CD4-positive, alpha-beta T cell treated with Interleukin-2 at 100 ng/mL for 4 hours (primary cell): ENCODE data around the gene MARS1.
A peak's percentile ranks its signal among the peaks of the same experiment; 100 is the strongest.

Experiments
- DNase-seq: peaks from one replicate; pipeline ENCODE4 v3.0.0-alpha.2; 2020; ENCODE audit warnings: low spot score

Gene MARS1

DNA sequence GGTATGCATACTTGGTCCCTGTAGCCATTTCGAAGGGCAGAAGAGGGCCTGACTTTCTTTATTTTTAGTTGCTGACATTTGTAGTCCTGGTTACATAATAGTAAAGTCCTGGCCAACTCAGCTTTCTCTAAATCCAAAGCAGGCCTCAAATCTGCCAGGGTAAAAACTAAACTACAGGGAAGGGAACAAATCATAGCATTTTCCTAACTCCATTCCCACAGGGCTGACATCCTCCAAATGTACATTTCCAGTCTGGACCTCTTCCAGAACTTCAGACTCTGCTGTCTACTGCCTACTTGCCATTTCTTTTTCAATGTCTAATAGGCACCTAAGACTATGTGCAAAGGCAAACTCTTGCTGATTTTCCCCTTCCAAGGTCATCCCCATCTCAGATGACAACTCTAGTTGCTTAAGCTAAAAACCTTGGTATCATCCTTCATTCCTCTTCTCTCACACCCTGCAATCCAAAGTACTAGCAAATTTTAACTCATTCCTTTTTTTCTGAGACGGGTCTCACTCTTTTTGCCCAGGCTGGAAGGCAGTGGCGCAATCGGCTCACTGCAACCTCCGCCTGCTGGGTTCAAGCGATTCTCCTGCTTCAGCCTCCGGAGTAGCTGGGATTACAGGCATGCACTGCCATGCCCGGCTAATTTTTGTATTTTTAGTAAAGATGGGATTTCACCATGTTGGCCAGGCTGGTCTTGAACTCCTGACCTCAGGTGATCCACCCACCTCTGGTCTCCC, 30.5 kb downstream of the MARS1 start:
- DNase-seq = no peak

DNA sequence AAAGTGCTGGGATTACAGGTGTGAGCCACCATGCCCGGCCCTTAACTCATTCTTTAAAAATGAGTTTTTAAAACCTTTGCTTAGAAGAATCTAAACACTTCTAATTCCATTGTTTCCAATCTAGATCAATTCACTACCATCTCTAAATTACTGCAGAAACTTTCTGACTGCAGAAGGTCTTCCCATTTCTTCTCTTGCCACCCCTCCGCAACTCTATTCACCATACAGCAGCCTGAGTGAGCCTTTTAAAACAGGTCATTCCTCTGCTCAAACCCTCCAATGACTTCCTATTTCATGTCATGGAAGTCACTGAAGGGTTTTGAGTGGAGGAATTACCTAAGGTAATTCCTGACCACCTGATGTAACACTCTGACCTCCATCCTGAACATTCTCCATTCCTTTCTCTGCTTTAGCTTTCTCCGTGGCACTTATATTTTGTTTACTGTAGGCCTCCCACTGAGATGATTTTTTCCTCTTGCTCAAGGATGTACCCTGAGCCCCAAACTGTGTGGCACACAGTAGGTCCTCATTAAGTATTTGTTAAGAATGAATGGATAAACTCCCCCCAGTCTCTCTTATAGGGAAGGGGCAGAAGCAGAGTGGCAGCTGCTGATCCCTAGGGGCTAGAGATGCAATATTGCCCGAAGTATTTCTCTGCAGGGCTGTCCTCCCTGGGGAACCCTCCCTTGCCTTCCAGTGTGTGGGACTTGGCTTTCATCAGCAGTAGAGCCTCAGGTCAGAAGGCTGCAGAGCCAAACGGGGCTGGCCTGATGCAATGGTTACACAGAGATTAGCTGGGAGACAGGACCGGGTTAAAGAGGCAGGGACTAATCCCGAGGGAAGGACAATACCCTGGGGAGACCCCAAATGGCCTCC, 31.3 kb downstream of the MARS1 start:
- no peak for DNase-seq

DNA sequence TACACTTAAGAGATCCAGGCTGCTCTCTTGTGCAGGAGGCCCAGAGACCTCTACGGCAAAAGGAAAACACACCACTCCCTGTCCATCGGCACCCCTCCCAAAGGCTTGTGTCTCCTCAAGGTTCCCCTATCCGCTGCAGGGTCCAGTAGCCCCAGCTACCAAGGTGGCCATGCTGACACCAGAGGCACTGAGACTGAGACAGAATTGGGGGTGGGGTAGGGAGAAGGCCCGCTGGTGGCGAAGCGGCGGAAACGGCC, 31.9 kb downstream of the MARS1 start:
- DNase-seq = peak; percentile 13

DNA sequence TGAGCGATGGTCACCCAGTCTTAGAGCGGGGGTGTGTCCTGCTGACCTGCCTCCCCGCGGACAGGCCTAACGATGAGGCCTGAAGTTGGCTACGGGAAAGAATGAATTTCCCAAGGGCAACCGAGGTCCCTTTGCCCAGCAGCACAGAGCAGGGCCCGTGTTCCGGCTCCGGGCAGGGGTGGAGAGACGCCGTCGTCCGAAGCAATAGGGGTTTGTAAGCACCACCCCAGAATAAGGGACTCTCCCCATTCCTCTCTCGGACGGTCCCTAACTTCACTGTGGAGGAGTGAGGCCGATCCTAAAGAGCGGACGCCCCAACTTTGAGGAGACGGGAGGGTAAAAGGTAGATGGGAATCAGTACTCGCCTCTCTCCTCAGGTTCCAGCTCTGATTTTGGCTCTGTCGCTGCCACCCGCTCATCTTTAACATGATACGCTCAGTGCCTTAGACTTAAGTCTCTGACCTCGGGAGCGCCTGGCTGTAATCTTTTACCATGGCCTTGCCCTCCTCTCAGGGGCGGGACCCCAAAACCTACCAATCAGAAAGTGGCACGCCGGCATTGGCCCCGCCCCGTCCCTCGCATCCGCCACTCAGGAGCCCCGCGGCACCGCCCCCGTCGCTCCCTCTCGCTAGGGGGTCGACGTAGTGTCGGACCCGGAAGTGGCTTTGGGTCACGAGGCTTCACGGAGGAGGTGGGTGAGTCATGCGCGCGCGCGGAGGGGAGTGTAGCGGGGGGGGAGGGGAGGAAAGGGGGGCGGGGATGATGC, 32.4 kb downstream of the MARS1 start, which contains the start of gene DDIT3:
Gene DDIT3, minus strand, starts transcription at position 462 of the 766 bp plus-strand sequence. CDS start 3,108 bp downstream, outside the sequence.
- DNase-seq = peak; percentile 99

DNA sequence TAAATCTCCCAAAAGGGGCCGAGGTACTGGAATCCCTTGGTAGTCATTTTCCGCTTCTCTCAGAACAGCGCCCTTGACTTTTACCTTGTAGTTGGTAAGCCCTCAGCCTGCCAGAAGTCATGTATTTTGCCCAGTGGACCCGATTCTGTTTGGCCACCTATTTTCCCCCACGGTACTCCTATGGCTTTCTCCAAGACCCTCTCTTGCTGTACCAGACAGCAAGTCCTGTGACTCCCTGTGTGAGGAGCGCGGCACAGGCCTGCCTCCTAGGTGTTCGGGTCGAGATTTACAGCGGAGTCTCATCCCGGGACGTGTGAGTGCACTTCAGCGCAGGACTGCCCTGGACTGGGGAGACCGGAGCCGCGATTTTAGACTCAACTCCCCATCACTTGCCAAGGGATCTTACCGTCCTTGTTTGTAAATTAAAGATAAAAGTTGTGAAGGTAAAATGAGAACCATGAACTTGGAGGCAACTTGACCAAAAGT, 33.7 kb downstream of the MARS1 start:
- DNase-seq = peak; percentile 11

DNA sequence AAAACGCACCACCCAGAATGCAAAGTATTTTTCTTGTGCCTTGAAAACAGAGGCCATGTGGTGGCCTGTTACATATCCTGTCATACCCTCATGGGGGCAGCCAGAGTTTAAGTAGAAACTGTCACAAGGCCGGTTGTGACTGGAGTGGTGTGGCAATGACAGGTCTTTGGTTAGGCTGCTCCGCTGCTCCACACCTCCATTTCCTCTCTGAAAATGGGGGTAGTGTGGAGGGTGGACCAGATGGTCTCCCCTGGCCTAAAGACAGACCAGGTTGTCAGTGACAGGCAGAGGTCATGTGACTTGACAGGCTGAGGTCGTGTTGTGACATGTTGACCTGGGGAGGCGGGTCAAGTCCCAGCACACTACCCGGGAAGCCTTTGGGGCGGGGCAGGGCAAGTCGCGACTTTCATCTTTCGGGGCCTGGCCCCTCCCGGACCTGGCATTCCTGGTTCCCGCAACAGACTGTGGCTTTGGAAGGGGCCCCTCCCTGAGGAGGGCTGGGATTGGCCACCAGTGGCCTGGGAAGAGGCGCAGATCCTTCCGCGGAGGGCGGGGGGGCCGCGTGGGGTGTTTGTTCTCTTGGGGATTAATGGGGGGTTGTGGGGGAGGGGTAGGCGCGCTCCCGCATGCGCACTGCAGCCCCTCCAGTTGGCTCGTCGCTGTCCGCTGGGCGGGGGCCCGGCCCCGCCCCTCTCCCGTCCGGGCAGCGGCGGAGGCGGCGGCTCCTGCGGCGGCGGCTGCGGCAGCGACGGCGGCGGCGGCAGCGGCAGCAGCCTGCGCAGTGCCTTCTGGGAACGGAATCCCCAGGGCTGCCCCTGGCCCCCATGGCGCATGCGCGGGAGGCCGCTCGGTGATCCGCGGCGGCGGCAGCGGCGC, 34.4 kb downstream of the MARS1 start, which contains the start of gene MBD6:
Gene MBD6, plus strand, starts transcription at position 814 of the 876 bp plus-strand sequence. CDS start 1,480 bp downstream, outside the sequence.
- DNase-seq = peak; percentile 88

DNA sequence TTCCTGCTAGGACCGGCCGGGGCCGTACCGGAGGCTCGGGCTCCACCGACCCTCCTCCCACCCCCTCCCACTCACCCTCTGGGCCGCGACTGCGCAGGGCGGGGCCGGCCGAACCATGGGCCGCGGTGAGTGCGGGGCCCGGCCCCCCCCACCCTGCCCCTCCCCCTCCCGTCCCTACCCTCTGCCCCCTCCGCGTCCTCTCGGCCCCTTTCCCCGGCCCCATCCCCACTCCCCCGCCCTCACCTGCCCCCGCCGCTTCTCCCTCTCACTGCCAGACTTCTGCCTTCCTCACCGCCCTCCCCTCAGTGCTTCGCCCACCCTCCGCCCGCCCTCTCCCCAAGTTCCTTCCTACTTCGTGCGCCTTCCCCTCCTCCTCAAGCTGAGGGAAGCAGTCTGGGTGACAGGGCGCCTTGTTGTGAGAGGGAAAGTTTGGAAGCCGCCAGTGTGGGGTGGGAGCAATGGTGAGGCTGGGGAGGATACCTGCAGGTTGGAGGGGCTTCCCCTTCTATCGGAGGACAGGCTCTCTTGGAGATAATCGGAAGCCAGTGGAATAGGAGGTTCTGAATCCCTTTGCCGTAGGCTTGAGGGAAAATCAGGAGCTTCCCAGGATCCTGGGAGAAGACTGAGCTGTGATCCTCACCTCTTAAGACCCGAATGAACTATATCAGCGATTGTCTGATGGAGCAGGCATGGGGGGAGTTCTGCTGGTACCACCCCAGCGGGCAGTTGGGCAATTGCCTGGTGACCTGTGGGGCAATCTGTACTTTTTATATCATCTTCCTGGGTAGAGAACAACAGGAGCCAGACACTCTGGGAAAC, 35.2 kb downstream of the MARS1 start:
- peak; percentile 28 for DNase-seq

DNA sequence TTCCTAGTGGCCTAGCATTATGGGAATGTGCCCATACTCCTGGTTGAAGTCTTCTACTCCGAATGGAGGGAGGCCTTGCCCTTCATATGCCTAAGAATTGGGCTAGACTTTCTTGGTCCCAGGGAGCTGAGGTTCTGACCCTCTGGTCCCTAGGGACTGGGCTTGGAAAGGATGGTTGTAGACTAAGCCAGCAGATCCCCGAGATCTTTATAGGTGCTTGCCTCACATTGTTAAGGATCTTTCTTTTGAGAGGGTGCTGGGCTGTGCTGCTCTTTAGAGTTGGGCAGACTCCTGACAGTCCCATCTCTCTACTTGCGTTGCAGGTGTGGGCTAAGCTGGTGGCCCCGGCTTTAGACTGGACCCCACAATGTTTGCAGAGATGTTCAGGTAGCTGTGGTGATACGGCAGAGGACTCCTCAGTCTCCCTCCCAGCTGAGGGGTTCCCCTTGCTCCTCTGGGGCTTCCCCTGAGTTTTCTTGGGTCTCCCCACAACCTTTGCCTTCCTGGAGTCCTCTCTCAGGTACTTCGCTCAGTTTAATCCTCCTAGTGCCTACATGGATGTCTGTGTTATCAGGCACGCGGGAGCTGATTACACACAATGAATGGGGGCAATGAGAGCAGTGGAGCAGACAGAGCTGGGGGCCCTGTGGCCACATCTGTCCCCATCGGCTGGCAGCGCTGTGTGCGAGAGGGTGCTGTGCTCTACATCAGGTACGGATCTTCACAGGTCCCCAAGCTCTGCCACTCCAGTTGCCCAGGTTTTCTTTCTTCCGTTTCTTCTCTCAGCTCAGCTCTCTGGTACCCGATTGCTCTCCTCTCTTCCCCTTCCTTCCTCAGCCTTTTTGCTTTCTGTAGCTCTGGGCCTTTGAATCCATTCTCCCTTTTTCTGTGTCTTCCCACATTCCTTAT, 36.1 kb downstream of the MARS1 start:
- DNase-seq = no peak

DNA sequence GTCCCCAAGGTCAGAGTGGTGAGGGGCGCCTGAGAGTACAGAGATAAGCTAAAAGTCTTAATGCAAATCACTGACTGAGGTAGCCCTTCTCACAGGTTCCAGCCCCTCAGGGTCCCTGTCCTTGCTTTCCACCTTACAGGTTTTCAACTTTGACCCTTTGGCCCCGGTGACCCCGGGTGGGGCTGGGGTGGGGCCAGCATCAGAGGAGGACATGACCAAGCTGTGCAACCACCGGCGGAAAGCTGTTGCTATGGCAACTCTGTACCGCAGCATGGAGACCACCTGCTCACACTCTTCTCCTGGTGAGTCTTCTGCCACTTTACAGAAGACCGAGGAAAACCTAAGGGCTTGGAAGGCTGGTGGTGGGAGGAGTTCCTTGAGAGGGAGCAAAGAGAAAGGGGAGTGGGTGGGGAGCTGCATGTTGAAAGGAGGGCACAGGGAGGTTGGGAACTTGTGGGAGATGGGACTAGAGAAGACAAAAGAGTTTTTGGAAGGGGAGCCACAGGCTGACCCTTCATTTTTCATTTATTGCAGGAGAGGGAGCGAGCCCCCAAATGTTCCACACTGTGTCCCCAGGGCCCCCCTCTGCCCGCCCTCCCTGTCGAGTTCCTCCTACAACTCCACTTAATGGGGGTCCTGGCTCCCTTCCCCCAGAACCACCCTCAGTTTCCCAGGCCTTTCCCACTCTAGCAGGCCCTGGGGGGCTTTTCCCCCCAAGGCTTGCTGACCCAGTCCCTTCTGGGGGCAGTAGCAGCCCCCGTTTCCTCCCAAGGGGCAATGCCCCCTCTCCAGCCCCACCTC, 37.1 kb downstream of the MARS1 start:
- DNase-seq = no peak

DNA sequence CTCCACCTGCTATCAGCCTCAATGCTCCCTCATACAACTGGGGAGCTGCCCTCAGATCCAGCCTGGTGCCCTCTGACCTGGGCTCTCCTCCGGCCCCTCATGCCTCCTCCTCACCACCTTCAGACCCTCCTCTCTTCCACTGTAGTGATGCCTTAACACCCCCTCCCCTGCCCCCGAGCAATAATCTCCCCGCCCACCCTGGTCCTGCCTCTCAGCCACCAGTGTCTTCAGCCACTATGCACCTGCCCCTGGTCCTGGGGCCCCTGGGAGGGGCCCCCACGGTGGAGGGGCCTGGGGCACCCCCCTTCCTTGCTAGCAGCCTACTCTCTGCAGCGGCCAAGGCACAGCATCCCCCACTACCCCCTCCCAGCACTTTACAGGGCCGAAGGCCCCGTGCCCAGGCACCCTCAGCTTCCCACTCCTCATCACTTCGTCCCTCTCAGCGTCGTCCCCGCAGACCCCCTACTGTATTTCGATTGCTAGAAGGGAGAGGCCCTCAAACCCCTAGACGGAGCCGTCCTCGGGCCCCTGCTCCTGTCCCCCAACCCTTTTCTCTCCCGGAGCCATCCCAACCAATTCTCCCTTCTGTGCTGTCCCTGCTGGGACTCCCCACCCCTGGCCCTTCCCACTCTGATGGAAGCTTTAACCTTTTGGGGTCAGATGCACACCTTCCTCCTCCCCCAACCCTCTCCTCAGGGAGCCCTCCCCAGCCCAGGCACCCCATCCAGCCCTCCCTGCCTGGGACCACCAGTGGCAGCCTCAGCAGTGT, 37.9 kb downstream of the MARS1 start:
- no peak for DNase-seq

DNA sequence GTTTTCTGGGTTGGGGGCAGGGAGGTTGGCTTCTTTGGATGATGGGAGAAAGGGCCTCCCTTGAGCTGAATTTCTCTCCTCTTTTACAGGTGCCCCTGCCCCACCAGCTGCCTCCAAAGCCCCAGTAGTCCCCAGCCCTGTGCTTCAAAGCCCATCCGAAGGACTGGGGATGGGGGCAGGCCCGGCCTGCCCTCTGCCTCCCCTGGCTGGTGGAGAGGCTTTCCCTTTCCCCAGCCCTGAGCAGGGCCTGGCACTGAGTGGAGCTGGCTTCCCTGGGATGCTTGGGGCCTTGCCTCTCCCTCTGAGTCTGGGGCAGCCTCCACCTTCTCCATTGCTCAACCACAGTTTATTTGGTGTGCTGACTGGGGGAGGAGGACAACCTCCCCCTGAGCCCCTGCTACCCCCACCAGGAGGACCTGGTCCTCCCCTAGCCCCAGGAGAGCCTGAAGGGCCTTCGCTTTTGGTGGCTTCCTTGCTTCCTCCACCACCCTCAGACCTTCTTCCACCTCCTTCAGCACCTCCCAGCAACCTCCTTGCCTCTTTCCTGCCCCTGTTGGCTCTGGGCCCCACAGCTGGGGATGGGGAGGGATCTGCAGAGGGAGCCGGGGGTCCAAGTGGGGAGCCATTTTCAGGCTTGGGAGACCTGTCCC, 38.7 kb downstream of the MARS1 start:
- no peak for DNase-seq

DNA sequence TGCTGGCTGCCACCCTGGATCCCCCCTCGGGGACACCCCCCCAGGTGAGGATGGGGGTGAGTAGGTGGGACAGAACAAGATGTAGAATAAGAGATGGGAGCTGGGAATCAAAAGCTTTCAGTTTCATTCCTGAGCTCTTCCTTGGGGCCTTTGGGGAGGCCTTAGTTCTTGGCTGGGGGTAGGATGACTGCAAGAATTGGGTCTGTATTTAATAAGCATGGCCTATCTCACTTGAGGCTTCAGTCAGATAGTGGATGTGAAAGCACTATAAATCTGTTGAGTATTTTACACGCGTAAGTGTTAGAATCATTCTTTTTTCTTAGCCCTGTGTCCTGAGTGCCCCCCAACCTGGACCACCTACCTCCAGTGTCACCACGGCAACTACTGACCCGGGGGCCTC, 39.3 kb downstream of the MARS1 start:
- DNase-seq = no peak

DNA sequence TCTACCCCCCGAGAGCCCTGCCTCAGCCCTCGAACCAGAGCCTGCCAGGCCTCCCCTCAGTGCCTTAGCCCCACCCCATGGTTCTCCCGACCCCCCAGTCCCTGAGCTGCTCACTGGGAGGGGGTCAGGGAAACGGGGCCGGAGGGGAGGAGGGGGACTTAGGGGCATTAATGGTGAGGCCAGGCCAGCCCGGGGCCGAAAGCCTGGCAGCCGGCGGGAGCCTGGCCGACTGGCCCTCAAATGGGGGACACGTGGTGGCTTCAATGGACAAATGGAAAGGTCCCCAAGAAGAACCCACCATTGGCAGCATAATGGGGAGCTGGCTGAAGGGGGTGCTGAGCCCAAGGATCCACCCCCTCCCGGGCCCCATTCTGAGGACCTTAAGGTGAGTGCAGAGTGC, 40.3 kb downstream of the MARS1 start:
- no peak for DNase-seq

DNA sequence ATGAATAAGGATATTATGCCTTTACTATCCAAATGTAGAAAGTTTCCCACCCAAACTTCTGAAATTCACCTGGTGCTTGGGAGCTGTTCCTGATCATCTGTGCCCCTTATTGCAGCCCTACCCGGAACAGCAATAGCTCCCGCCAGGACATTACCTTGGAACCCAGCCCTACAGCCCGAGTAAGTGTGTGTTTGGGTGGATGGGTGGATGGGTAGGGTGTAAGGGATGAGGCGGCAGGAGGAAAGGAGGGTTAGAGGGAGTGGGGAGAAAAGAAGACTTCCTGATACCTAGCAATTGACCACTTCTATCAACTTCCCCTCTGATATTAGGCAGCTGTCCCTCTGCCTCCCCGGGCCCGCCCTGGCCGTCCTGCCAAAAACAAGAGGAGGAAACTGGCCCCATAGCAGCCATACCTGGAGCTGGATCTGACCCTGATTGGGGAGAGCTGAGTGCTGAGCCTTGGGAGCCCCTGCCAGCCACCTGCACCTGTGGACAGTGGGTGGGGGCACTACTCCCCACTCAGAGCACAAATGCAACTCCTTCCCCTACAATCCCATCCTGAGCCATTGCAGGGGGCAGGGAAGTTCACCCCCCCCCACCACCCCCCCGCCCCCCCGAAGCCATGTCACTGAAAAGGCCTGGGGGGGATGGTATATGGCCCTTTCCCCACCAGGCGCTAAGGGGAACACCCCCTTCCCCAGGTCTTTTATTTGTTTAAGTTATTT, 41.1 kb downstream of the MARS1 start:
- no peak for DNase-seq

DNA sequence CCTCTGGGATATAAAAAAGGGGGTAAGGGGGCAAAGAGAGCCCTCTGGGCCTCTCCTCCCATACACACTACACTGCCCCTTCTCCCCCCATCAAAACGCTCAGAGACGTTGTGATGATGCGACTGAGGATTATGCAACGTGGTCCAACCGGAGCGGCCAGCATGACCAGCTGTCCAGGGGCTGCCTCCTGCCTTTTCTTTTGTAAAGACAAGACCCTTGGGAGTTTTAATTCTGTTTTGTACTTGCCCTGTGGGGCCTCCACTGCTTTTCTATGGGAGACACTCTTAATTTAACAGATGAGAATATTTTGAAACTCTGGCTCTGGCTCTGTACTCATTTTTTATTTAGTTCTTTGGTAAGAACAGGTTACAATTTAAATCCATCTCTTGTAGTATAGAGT, 42.0 kb downstream of the MARS1 start:
- no peak for DNase-seq

DNA sequence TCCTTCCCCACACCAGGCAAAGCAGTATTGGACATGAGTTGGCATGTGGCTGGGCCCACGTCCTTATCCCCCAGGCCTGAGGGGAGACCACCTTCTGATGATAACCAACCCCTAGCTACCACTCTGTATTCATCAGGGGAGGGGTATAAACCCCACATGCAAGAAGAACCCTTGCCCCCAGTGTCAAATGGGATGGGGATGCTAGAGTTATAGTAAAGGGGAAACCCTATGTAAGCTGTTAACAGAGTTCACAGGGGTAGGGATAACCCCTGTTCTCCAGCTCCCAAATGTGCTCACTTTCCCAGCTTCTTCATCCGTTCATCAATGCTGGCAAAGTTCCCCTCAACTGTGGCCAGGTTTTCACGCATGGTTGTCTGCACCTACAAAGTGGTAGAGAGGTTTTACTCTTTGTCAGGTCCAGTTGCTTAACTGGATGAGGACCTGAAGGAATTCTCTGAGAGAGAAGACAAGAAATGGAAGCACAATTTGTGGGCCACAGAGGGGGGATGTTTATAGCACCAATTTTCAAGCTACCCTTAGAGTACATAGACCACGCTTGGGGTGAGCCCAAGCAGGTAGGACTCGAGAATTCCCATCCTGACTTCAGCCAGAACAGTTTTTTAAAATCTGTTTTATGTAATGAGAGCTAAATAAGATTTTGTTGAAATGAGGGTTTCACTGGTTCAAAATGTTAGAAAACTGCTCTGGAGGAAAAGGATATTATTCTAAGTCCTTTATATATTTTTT, 42.7 kb downstream of the MARS1 start:
- DNase-seq = no peak
